RWPE2 (cell line): ENCODE measurements around the gene LLGL1.

ENCODE experiments used
- ATAC-seq: fragments of 200-7000 bp; cut with Tn5 transposase; 3 replicates; pipeline ENCODE4 v1.9.1; 2021; ENCODE audit warnings: low read depth
- DNase-seq: peaks from one replicate; pipeline ENCODE4 v3.0.0-alpha.2; 2020; ENCODE audit warnings: low spot score
- H3K27ac ChIP-seq: fragments of 450-650 bp; 2 replicates; pipeline ENCODE4 v1.5.1; 2017; ENCODE audit warnings: mild to moderate bottlenecking; ENCODE audit not compliant: poor library complexity, severe bottlenecking
- H3K27me3 ChIP-seq: fragments of 250-450 bp; sonication (Bioruptor Pico); 2 replicates; pipeline ENCODE4 v1.5.1; 2021; ENCODE audit warnings: mild to moderate bottlenecking, moderate library complexity; ENCODE audit not compliant: insufficient read depth, poor library complexity, severe bottlenecking
- H3K36me3 ChIP-seq: fragments of 250-450 bp; sonication (Bioruptor Pico); 2 replicates; pipeline ENCODE4 v1.5.1; 2020; ENCODE audit warnings: low read depth, mild to moderate bottlenecking, moderate library complexity
- H3K4me1 ChIP-seq: fragments of 250-450 bp; sonication (Bioruptor Pico); 2 replicates; pipeline ENCODE4 v1.5.1; 2021; ENCODE audit warnings: mild to moderate bottlenecking, moderate library complexity; ENCODE audit not compliant: insufficient read depth, poor library complexity, severe bottlenecking
- H3K4me3 ChIP-seq: fragments of 250-450 bp; sonication (Bioruptor Pico); 2 replicates; pipeline ENCODE4 v1.5.1; 2021; ENCODE audit warnings: mild to moderate bottlenecking, moderate library complexity; ENCODE audit not compliant: severe bottlenecking
- H3K9me3 ChIP-seq: fragments of 250-450 bp; sonication (Bioruptor Pico); 2 replicates; pipeline ENCODE4 v1.5.1; 2021; ENCODE audit warnings: mild to moderate bottlenecking, moderate library complexity; ENCODE audit not compliant: severe bottlenecking
- TF ChIP-seq, protein P1 (sequence below): fragments of 450-650 bp; IDR thresholded peaks from one replicate; pipeline ENCODE4 v1.5.1; 2017; ENCODE audit warnings: mild to moderate bottlenecking, moderate library complexity; ENCODE audit not compliant: poor library complexity, severe bottlenecking

LLGL1 gene

DNA sequence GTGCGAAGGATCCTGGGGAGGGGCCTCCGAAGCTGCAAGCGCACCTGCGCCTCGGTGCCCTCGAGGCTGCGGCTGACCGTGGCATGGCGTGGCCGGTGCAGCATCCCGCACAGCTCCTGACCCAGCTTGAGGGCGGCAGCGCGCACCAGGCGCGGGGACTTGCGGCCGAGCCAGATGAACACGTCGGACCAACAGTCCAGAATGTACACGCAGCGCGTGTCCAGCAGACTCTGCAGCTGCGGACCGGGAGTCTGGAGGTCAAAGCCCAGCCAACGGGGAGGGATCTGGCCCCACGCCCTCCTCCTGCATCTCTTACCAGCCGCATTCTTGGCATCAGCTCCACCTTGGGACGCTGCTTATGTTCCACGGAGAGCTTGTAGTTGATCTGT is 22.2 kb downstream of the LLGL1 start:
- TF ChIP-seq, protein P1, sequence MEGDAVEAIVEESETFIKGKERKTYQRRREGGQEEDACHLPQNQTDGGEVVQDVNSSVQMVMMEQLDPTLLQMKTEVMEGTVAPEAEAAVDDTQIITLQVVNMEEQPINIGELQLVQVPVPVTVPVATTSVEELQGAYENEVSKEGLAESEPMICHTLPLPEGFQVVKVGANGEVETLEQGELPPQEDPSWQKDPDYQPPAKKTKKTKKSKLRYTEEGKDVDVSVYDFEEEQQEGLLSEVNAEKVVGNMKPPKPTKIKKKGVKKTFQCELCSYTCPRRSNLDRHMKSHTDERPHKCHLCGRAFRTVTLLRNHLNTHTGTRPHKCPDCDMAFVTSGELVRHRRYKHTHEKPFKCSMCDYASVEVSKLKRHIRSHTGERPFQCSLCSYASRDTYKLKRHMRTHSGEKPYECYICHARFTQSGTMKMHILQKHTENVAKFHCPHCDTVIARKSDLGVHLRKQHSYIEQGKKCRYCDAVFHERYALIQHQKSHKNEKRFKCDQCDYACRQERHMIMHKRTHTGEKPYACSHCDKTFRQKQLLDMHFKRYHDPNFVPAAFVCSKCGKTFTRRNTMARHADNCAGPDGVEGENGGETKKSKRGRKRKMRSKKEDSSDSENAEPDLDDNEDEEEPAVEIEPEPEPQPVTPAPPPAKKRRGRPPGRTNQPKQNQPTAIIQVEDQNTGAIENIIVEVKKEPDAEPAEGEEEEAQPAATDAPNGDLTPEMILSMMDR, result no peak
- H3K36me3 ChIP-seq, result peaks cover 76% of the 10 kb centered on the region
- peaks cover 4% of the 10 kb centered on the region for H3K4me1 ChIP-seq
- DNase-seq (no peak), ATAC-seq (no peak)
- peak overlapping the region; percentile 48 for H3K27ac ChIP-seq
- no peaks in the 10 kb centered on the region for H3K9me3 ChIP-seq
- H3K27me3 ChIP-seq, result no peaks in the 10 kb centered on the region
- H3K4me3 ChIP-seq, result no peak overlapping the region

DNA sequence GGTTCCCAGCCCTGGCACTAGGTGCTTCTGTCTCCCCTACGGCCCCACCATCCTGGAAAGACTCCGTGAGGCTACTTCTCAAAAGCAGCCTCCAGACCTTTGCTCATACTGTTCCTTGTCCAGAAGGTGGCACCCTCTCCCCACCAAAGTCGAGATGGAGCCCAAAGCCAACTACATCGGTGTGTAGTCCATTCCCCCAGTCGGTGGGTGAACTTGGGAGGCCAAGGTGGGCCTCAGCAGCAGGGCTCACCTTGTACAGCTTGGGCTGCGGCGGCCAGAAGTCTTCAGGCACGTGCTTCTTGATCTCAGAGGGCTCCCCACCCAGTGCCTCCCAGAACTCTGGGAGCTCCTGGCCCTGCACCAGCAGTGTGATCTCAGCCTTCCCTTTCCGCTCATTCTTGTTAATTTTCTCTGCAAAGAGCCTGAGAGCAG is 22.9 kb downstream of the LLGL1 start:
- Histone ChIP-seq H3K36me3 (peaks cover 83% of the 10 kb centered on the region), H3K4me3 (no peak overlapping the region), H3K27me3 (no peaks in the 10 kb centered on the region), H3K4me1 (peaks cover 4% of the 10 kb centered on the region), H3K9me3 (no peaks in the 10 kb centered on the region), H3K27ac (peak overlapping the region; percentile 48)
- TF ChIP-seq, protein P1, result peak; percentile 79
- ATAC-seq (peak; percentile 33), DNase-seq (no peak)

DNA sequence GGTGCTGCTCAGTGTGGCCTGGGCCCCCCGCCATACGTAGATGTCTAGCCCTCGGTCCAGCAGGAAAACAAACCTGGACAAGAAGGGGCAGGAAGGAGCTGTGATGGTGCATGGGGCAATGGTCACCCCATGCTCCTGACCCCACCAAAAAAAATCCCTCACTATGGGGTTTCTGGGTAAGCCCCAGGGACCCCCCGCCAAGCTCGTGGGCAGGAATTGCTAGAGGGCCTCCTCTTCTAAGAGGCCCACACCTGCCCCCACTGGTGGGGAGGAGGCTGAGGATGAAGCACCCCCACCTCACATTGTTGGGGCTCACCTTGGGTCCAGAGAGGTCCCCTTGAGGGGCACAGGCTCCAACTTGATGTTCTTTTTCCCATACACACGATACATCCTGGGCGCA is 23.4 kb downstream of the LLGL1 start:
- Histone ChIP-seq H3K27me3 (no peaks in the 10 kb centered on the region), H3K36me3 (peaks cover 88% of the 10 kb centered on the region), H3K4me3 (no peak overlapping the region), H3K4me1 (peaks cover 4% of the 10 kb centered on the region), H3K9me3 (no peaks in the 10 kb centered on the region), H3K27ac (peak overlapping the region; percentile 48)
- DNase-seq (no peak), ATAC-seq (no peak)
- TF ChIP-seq, protein P1, result no peak

DNA sequence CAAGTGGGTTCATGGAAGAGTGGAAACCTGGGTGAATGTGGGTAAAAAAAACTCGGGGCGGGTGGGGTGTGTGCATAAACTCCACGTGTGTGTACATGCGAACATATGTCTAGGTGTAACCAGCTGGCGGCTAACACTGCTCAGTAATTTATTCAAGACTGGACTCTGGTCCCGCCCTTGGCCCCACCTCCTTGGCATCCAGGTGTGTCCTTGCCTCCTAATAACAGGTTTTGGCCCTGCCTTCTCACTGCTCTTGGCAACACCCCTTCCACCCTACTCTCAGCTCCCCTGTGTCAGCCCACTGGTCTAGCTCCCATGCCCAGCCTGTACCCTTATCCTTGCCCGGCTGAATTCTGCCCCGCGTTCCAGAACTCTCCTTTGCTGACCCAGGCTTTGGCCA is 24.8 kb downstream of the LLGL1 start:
- TF ChIP-seq, protein P1, result no peak
- H3K4me3 ChIP-seq, result no peak overlapping the region
- no peak for DNase-seq
- no peaks in the 10 kb centered on the region for H3K9me3 ChIP-seq
- peak; percentile 63 for ATAC-seq
- no peaks in the 10 kb centered on the region for H3K27me3 ChIP-seq
- no peak overlapping the region for H3K27ac ChIP-seq
- peaks cover 96% of the 10 kb centered on the region for H3K36me3 ChIP-seq
- peaks cover 4% of the 10 kb centered on the region for H3K4me1 ChIP-seq

DNA sequence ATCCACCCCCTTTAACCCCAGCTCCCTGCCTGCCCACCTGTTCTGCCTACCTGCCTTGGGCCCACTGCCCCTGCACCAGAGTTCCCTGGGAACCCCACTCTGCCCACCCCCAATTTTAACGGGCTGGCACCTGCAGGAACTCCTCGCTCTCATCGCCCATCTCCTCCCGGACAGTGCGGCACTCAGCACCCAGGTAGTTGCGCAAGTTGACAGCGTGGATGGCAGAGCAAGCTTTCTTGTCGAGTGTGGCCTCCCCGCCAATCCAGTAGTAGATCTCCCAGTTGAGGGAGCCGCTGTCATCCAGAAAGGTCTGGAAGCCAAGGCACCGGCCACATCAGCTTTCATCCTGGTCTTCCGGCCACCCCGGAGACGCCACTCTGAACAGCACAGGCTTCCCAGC is 25.3 kb downstream of the LLGL1 start:
- H3K27ac ChIP-seq, result no peak overlapping the region
- TF ChIP-seq, protein P1, result no peak
- DNase-seq (no peak), ATAC-seq (no peak)
- no peaks in the 10 kb centered on the region for H3K27me3 ChIP-seq
- no peak overlapping the region for H3K4me3 ChIP-seq
- peaks cover 96% of the 10 kb centered on the region for H3K36me3 ChIP-seq
- no peaks in the 10 kb centered on the region for H3K9me3 ChIP-seq
- peaks cover 4% of the 10 kb centered on the region for H3K4me1 ChIP-seq
